Measurements from ENCODE around the gene VPS4B. TPM values are rescaled to one million over a fixed set of nuclear protein-coding genes. Genes with fewer than 3 reads are reported as not detected.

The VPS4B gene
- total RNA-seq = 10 to 100 TPM; 32.2 to 53.5 (median 45.3) TPM

- TF ChIP-seq, protein P1, sequence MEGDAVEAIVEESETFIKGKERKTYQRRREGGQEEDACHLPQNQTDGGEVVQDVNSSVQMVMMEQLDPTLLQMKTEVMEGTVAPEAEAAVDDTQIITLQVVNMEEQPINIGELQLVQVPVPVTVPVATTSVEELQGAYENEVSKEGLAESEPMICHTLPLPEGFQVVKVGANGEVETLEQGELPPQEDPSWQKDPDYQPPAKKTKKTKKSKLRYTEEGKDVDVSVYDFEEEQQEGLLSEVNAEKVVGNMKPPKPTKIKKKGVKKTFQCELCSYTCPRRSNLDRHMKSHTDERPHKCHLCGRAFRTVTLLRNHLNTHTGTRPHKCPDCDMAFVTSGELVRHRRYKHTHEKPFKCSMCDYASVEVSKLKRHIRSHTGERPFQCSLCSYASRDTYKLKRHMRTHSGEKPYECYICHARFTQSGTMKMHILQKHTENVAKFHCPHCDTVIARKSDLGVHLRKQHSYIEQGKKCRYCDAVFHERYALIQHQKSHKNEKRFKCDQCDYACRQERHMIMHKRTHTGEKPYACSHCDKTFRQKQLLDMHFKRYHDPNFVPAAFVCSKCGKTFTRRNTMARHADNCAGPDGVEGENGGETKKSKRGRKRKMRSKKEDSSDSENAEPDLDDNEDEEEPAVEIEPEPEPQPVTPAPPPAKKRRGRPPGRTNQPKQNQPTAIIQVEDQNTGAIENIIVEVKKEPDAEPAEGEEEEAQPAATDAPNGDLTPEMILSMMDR (IDR thresholded peaks at IDR 0.05; ENCODE audit: low read depth) = no peak
Measured at GRCh38 chr18:63422087-63422863, at the start of gene VPS4B. Gene VPS4B, minus strand, starts transcription at chr18:63422476. Its CDS starts 217 bp downstream, at chr18:63422259.

GRCh38 chr18:63470751-63471150 is 48.5 kb upstream of the VPS4B start:
- TF ChIP-seq, protein P1 (IDR thresholded peaks at IDR 0.05; ENCODE audit: low read depth) = no peak

DNA sequence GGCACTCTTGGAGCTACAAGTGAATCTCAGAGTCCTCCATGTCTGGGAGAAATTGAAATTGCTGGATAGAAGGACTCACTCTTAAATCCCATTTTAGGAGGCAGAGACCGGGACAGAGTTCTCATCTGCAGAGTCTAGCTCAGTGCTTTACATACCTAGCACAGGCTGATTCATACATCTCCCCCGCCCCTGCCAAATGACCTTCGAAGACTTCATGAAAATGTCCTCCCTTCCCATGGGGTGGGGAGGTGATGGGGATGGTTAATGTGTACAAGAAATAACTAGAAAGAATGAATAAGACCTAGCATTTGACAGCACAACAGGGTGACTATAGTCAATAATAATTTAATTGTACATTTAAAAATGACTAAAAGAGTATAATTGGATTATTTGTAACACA is 46.3 kb upstream of the VPS4B start:
- TF ChIP-seq, protein P1 (IDR thresholded peaks at IDR 0.05; ENCODE audit: low read depth) = no peak

DNA sequence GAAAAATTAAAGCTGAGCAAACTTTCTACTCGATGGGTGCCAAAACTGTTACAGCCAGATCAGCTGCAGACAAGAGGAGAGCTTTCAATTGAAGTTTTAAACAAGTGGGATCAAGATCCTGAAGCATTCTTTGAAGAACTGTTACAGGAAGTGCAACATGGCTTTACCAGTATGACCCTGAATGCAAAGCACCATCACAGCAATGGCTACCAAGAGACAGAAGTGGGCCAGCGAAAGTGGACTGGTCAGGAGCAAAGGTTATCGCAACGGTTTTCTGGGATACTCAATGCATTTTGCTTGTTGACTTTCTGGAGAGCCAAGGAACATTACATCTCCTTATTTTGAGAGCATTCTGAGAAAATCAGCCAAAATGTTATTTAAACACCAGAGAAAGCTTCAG is 45.4 kb upstream of the VPS4B start:
- TF ChIP-seq, protein P1 (IDR thresholded peaks at IDR 0.05; ENCODE audit: low read depth) = no peak

DNA sequence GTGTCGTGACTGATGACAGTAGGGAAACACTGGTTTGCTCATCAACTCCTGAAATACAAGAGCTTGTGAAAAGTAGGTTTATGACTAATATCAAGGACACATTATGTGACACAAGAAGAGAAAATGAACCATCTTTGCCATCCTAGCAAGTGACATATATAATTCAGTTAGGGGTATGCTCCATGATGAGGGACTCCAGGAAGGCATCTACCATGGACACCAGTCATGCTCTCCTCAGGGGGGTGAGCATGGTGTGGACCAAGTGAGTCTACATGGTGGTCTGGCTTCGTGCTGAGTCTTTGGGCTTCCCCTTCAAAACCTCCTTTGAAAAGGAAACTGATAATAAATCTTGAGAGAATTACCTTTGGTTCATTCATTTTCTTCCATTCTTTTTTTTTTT is 42.8 kb upstream of the VPS4B start:
- TF ChIP-seq, protein P1 (IDR thresholded peaks at IDR 0.05; ENCODE audit: low read depth) = no peak

DNA sequence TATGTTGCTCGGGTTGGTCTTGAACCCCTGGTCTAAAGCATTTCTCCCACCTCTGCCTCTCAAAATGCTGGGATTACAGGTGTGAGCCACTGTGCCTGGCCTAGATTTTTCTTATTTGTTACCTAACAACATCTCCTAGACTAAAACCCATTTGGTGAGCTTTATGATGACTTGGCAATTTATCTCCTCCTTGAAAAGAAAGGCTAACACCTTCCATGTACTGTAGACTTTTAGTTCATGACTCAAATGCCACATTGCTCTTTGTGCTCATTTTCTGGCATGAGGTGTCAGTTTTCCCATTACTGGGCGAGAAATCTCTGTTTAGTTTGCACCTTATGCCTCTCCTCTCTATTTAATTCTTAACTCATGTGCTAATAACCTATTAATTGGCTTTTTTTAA is 42.2 kb upstream of the VPS4B start:
- TF ChIP-seq, protein P1 (IDR thresholded peaks at IDR 0.05; ENCODE audit: low read depth) = no peak

- TF ChIP-seq, protein P1 (IDR thresholded peaks at IDR 0.05; ENCODE audit: low read depth) = no peak
Measured at GRCh38 chr18:63460414-63460813, 38.1 kb upstream of the VPS4B start.

Data from subcutaneous adipose tissue (tissue), 4 donors.